ENCODE results near the gene GAS7.

GAS7 gene

DNA sequence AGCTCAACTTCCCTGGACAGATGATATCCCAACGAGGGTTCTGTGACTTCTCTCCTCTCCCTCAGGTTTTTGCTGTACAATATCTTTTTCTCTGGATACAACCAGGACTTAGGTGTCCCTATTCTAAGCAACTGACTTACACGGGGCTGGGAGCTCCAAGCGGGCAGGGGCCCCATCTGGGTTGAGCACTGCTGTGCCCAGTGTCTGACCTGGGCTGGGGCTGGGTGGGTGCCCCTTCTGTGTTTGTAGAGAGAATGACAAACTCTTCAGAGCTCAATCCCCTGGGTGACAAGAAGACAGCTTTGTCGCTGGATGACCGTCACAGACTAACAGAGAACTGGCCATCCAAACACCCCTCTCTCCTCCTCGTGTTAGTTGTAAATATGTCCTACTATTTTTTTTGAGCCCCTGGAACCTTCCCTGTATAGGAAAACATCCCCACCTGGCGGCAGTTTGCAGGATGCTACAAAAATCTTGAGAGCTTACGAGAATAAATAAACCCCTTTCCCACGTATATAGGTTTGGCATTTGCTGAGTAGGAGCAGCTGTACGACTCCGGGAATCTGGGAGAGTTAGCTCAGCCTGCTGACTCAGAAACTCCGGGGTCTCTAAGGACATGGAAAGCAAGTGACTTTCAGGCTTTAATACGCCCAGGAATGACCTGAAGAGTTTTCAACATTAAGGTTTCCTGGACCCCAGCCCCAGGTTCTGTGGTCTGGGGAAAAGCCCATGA, 269.6 kb downstream of the GAS7 start:
- H2AK5ac ChIP-seq (ENCODE audit: low read length) = no peak overlapping the region
- no peak overlapping the region for H2BK12ac ChIP-seq (ENCODE audit: low read length)
- WGBS (ENCODE audit: extremely low coverage, insufficient coverage, insufficient read length) = no CpG with 5 or more reads among the region's 13 CpGs
- H3K18ac ChIP-seq (ENCODE audit: low read length) = no peak overlapping the region
- H2AFZ ChIP-seq (ENCODE audit: insufficient read depth, low read length, poor library complexity) = no peak overlapping the region
- H3K4me3 ChIP-seq (ENCODE audit: low read depth, low read length) = no peak overlapping the region
- peaks cover 7 to 14% of the 10 kb centered on the region in 2 experiments for H3K36me3 ChIP-seq (ENCODE audit: control insufficient read depth in 1 of 2, insufficient read depth in 2 of 2, low read length in 2 of 2)
- no peak overlapping the region for H3K4me2 ChIP-seq (ENCODE audit: low read length)
- no peak overlapping the region for H4K8ac ChIP-seq (ENCODE audit: low read depth, low read length)
- H3K4ac ChIP-seq (ENCODE audit: low read depth, low read length) = no peak overlapping the region
- H3K9me3 ChIP-seq (ENCODE audit: insufficient read depth, low read depth, low read length) = no peaks in the 10 kb centered on the region
- H4K12ac ChIP-seq (ENCODE audit: low read depth, low read length) = no peak overlapping the region
- no peaks in the 10 kb centered on the region for H3K79me2 ChIP-seq (ENCODE audit: control insufficient read depth, insufficient read depth, low read length, poor library complexity)
- H2BK120ac ChIP-seq (ENCODE audit: insufficient read depth, low read length, poor library complexity) = no peak overlapping the region
- H3K23ac ChIP-seq (ENCODE audit: low read length) = no peak overlapping the region
- DNase-seq = peak; percentile 66 to 88
- no peak overlapping the region for H3K27ac ChIP-seq (ENCODE audit: low read depth, low read length)
- H3K4me1 ChIP-seq (ENCODE audit: control insufficient read depth in 1 of 2, insufficient read depth in 2 of 2, low read length in 2 of 2) = no peaks in the 10 kb centered on the region
- no peak overlapping the region for H3K14ac ChIP-seq (ENCODE audit: low read length)
- H3K9ac ChIP-seq (ENCODE audit: low read length) = no peak overlapping the region
- no peaks in the 10 kb centered on the region for H3K27me3 ChIP-seq (ENCODE audit: insufficient read depth, low read length)
- H3K79me1 ChIP-seq (ENCODE audit: low read length) = no peaks in the 10 kb centered on the region
- H4K91ac ChIP-seq (ENCODE audit: low read depth, low read length) = no peak overlapping the region
- H2BK5ac ChIP-seq (ENCODE audit: low read depth, low read length, poor library complexity) = no peak overlapping the region

DNA sequence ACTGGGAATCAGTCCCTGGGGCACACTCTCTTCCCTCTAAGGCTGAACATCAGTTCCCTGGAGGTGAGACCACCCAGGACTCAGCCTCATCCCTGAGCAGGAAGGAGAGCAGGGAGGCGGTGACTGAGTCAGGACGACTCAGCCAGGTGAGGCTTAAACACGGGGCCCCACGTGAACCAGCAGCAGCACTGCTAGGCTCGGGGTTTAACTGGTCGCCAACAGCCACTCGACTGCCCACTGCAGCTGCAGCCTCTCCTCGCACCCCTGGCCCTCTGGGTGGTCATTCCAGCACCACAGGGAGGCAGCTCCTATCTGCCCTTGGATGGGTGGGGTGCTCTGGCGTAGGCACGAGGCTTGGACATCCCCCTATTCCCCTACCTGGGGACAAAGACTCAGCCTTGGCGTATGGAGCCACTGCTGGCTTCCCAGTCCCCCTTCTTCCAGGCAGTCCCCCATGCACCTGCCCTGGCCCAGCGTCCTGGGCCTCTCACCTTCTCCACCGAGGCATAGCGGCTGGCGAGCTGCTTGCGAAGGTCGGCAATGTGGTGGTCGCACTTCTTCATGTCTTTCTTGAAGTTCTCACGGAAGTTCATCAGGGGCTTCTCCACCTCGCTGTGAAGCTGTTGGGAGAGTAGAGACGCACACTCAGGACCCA, 272.1 kb downstream of the GAS7 start:
- Histone ChIP-seq H3K9ac (ENCODE audit: low read length) (no peak overlapping the region), H3K4me1 (ENCODE audit: control insufficient read depth in 1 of 2, insufficient read depth in 2 of 2, low read length in 2 of 2) (no peaks in the 10 kb centered on the region), H3K14ac (ENCODE audit: low read length) (no peak overlapping the region), H2BK12ac (ENCODE audit: low read length) (no peak overlapping the region), H2BK5ac (ENCODE audit: low read depth, low read length, poor library complexity) (no peak overlapping the region), H4K12ac (ENCODE audit: low read depth, low read length) (no peak overlapping the region), H4K8ac (ENCODE audit: low read depth, low read length) (no peak overlapping the region), H3K4ac (ENCODE audit: low read depth, low read length) (no peak overlapping the region), H4K91ac (ENCODE audit: low read depth, low read length) (no peak overlapping the region), H3K79me2 (ENCODE audit: control insufficient read depth, insufficient read depth, low read length, poor library complexity) (no peaks in the 10 kb centered on the region), H2BK120ac (ENCODE audit: insufficient read depth, low read length, poor library complexity) (no peak overlapping the region), H3K18ac (ENCODE audit: low read length) (no peak overlapping the region), H2AFZ (ENCODE audit: insufficient read depth, low read length, poor library complexity) (no peak overlapping the region), H3K79me1 (ENCODE audit: low read length) (no peaks in the 10 kb centered on the region), H3K27ac (ENCODE audit: low read depth, low read length) (no peak overlapping the region), H3K23ac (ENCODE audit: low read length) (no peak overlapping the region), H3K4me3 (ENCODE audit: low read depth, low read length) (no peak overlapping the region), H3K4me2 (ENCODE audit: low read length) (no peak overlapping the region), H2AK5ac (ENCODE audit: low read length) (no peak overlapping the region), H3K9me3 (ENCODE audit: insufficient read depth, low read depth, low read length) (no peaks in the 10 kb centered on the region), H3K36me3 (ENCODE audit: control insufficient read depth in 1 of 2, insufficient read depth in 2 of 2, low read length in 2 of 2) (peaks cover 7 to 14% of the 10 kb centered on the region in 2 experiments), H3K27me3 (ENCODE audit: insufficient read depth, low read length) (no peaks in the 10 kb centered on the region)
- no peak for DNase-seq
- WGBS (ENCODE audit: extremely low coverage, insufficient coverage, insufficient read length) = no CpG with 5 or more reads among the region's 21 CpGs

DNA sequence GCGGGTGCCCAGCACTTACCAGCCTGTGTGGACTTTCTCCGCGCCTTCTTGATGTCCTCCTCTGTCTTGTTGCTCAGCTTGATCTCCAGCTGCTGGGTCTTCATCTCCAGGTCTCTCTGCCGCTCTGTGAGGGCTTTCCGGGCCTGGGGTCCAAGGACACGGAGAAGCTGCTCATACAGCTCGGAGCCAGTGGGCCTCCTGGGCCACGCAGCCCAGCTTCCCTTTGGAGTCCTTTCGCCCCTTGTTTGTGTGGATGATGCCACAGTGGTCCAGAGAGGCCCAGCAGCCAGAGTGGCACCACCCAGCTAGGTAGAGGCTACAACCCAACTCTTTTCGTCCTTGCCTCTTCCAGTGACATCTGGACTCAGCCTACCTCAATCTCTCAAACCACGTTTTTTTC, 272.9 kb downstream of the GAS7 start:
- Histone ChIP-seq H4K91ac (ENCODE audit: low read depth, low read length) (no peak overlapping the region), H3K14ac (ENCODE audit: low read length) (no peak overlapping the region), H4K12ac (ENCODE audit: low read depth, low read length) (no peak overlapping the region), H2BK5ac (ENCODE audit: low read depth, low read length, poor library complexity) (no peak overlapping the region), H3K27me3 (ENCODE audit: insufficient read depth, low read length) (no peaks in the 10 kb centered on the region), H2AFZ (ENCODE audit: insufficient read depth, low read length, poor library complexity) (no peak overlapping the region), H3K36me3 (ENCODE audit: control insufficient read depth in 1 of 2, insufficient read depth in 2 of 2, low read length in 2 of 2) (peaks cover 7 to 13% of the 10 kb centered on the region in 2 experiments), H3K9me3 (ENCODE audit: insufficient read depth, low read depth, low read length) (no peaks in the 10 kb centered on the region), H2BK12ac (ENCODE audit: low read length) (no peak overlapping the region), H3K79me1 (ENCODE audit: low read length) (no peaks in the 10 kb centered on the region), H3K4me2 (ENCODE audit: low read length) (no peak overlapping the region), H3K4me3 (ENCODE audit: low read depth, low read length) (no peak overlapping the region), H3K23ac (ENCODE audit: low read length) (no peak overlapping the region), H3K9ac (ENCODE audit: low read length) (no peak overlapping the region), H4K8ac (ENCODE audit: low read depth, low read length) (no peak overlapping the region), H3K4me1 (ENCODE audit: control insufficient read depth in 1 of 2, insufficient read depth in 2 of 2, low read length in 2 of 2) (no peaks in the 10 kb centered on the region), H2BK120ac (ENCODE audit: insufficient read depth, low read length, poor library complexity) (no peak overlapping the region), H3K79me2 (ENCODE audit: control insufficient read depth, insufficient read depth, low read length, poor library complexity) (no peaks in the 10 kb centered on the region), H3K27ac (ENCODE audit: low read depth, low read length) (no peak overlapping the region), H3K18ac (ENCODE audit: low read length) (no peak overlapping the region), H2AK5ac (ENCODE audit: low read length) (no peak overlapping the region), H3K4ac (ENCODE audit: low read depth, low read length) (no peak overlapping the region)
- no peak for DNase-seq
- no CpG with 5 or more reads among the region's 11 CpGs for WGBS (ENCODE audit: extremely low coverage, insufficient coverage, insufficient read length)

DNA sequence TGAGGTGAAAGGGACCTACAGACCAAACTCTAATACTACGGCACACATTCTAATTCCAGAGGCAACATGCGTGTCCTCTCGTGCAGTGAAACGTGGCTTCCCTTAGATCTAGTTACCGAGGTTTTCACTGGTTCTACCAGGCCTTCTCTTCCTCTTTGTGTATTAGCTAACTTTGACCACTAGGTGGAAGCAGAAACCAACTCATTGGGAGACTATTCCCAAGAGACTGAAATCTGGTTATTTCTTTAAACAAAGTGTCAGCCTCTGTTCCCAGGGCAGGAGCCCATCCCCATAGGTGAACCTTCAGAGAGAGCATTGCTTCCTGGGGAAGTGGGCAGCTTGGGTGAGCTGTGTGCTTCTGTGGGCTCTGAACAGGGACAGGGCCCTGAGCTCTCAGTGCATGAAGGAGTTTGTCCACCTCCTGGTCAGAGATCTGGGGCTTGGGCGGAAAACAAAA, 273.6 kb downstream of the GAS7 start:
- H3K79me2 ChIP-seq (ENCODE audit: control insufficient read depth, insufficient read depth, low read length, poor library complexity) = no peaks in the 10 kb centered on the region
- H3K4ac ChIP-seq (ENCODE audit: low read depth, low read length) = no peak overlapping the region

More for the DNA sequence above, 273.6 kb downstream of the GAS7 start:
- Histone ChIP-seq H4K8ac (ENCODE audit: low read depth, low read length) (no peak overlapping the region), H3K4me1 (ENCODE audit: control insufficient read depth in 1 of 2, insufficient read depth in 2 of 2, low read length in 2 of 2) (no peaks in the 10 kb centered on the region), H3K79me1 (ENCODE audit: low read length) (no peaks in the 10 kb centered on the region), H2AK5ac (ENCODE audit: low read length) (no peak overlapping the region), H3K4me2 (ENCODE audit: low read length) (no peak overlapping the region), H2BK5ac (ENCODE audit: low read depth, low read length, poor library complexity) (no peak overlapping the region), H3K27me3 (ENCODE audit: insufficient read depth, low read length) (no peaks in the 10 kb centered on the region), H3K9me3 (ENCODE audit: insufficient read depth, low read depth, low read length) (no peaks in the 10 kb centered on the region), H3K4me3 (ENCODE audit: low read depth, low read length) (no peak overlapping the region), H3K14ac (ENCODE audit: low read length) (no peak overlapping the region), H3K36me3 (ENCODE audit: control insufficient read depth in 1 of 2, insufficient read depth in 2 of 2, low read length in 2 of 2) (peaks cover 8 to 14% of the 10 kb centered on the region in 2 experiments), H2BK12ac (ENCODE audit: low read length) (no peak overlapping the region), H3K23ac (ENCODE audit: low read length) (no peak overlapping the region), H3K9ac (ENCODE audit: low read length) (no peak overlapping the region), H3K27ac (ENCODE audit: low read depth, low read length) (no peak overlapping the region), H2AFZ (ENCODE audit: insufficient read depth, low read length, poor library complexity) (no peak overlapping the region), H4K91ac (ENCODE audit: low read depth, low read length) (no peak overlapping the region), H3K18ac (ENCODE audit: low read length) (no peak overlapping the region), H2BK120ac (ENCODE audit: insufficient read depth, low read length, poor library complexity) (no peak overlapping the region), H4K12ac (ENCODE audit: low read depth, low read length) (no peak overlapping the region)
- peak; percentile 29 to 93 for DNase-seq
- no CpG with 5 or more reads among the region's 6 CpGs for WGBS (ENCODE audit: extremely low coverage, insufficient coverage, insufficient read length)

All from trophoblast cell (in vitro differentiated cells and primary cell).